GM23338 (cell line): ENCODE measurements around the gene HYCC2. TPM values are rescaled to one million over a fixed set of nuclear protein-coding genes. Genes with fewer than 3 reads are reported as not detected.

Experiments used
- ATAC-seq: fragments of 200-7000 bp; cut with Tn5 transposase; 3 replicates; pipeline ENCODE4 v1.9.1; 2020
- DNase-seq: peaks from one replicate; pipeline ENCODE4 v3.0.0-alpha.2; 2015; ENCODE audit warnings: low spot score
- H2AFZ ChIP-seq: fragments of 200-600 bp; sonication (generic); 2 replicates; pipeline ENCODE4 v1.8.0; 2016; ENCODE audit warnings: antibody characterized with exemption, mild to moderate bottlenecking, moderate library complexity
- H3F3A ChIP-seq: fragments of 200-600 bp; sonication (generic); replicated peaks from 2 replicates; pipeline ENCODE4 v1.8.0; 2017; ENCODE audit warnings: antibody characterized with exemption, mixed run types, low read depth
- H3K27ac ChIP-seq: fragments of 200-600 bp; sonication (generic); 2 replicates; pipeline ENCODE4 v1.6.1; 2016; ENCODE audit warnings: low read depth
- H3K27me3 ChIP-seq: fragments of 200-600 bp; sonication (generic); 2 replicates; pipeline ENCODE4 v1.8.0; 2016; ENCODE audit warnings: mild to moderate bottlenecking, mixed run types, moderate library complexity; ENCODE audit not compliant: insufficient read depth
- H3K36me3 ChIP-seq: fragments of 200-600 bp; sonication (generic); 2 replicates; pipeline ENCODE4 v1.8.0; 2016; ENCODE audit warnings: mild to moderate bottlenecking; ENCODE audit not compliant: insufficient read depth
- H3K4me1 ChIP-seq: fragments of 200-600 bp; sonication (generic); 2 replicates; pipeline ENCODE4 v1.8.0; 2016; ENCODE audit warnings: mild to moderate bottlenecking, moderate library complexity; ENCODE audit not compliant: insufficient read depth
- H3K4me2 ChIP-seq: fragments of 200-600 bp; sonication (generic); 2 replicates; pipeline ENCODE4 v1.7.1; 2017; ENCODE audit warnings: mixed run types
- H3K4me3 ChIP-seq: fragments of 200-600 bp; sonication (generic); 2 replicates; pipeline ENCODE4 v1.6.1; 2016; ENCODE audit warnings: mixed run types
- H3K79me2 ChIP-seq: fragments of 200-600 bp; sonication (generic); replicated peaks from 2 replicates; pipeline ENCODE4 v1.8.0; 2017; ENCODE audit warnings: mild to moderate bottlenecking; ENCODE audit not compliant: insufficient read depth
- H3K9me2 ChIP-seq: fragments of 200-600 bp; sonication (generic); 2 replicates; pipeline ENCODE4 v1.8.0; 2017; ENCODE audit not compliant: insufficient read depth
- H4K20me1 ChIP-seq: fragments of 200-600 bp; sonication (generic); replicated peaks from 2 replicates; pipeline ENCODE4 v1.8.0; 2017; ENCODE audit warnings: mild to moderate bottlenecking; ENCODE audit not compliant: insufficient read depth
- H3K27ac Mint-ChIP-seq: 2 replicates; pipeline ENCODE4 v1.8.0; 2020; ENCODE audit warnings: inconsistent platforms, mild to moderate bottlenecking, moderate library complexity, mixed read lengths
- H3K27me3 Mint-ChIP-seq: 3 replicates; pipeline ENCODE4 v1.8.0; 2022; ENCODE audit warnings: low read depth, mild to moderate bottlenecking, moderate library complexity, mixed read lengths, inconsistent platforms; ENCODE audit not compliant: insufficient read depth, poor library complexity
- H3K36me3 Mint-ChIP-seq: 3 replicates; pipeline ENCODE4 v1.8.0; 2021; ENCODE audit warnings: low read depth, mild to moderate bottlenecking, inconsistent platforms, moderate library complexity, mixed read lengths
- H3K4me1 Mint-ChIP-seq: 3 replicates; pipeline ENCODE4 v1.8.0; 2020; ENCODE audit warnings: mild to moderate bottlenecking, inconsistent platforms, mixed read lengths
- H3K4me3 Mint-ChIP-seq: 3 replicates; pipeline ENCODE4 v1.8.0; 2021; ENCODE audit warnings: moderate library complexity, mild to moderate bottlenecking, inconsistent platforms, mixed read lengths
- H3K9me3 Mint-ChIP-seq: 3 replicates; pipeline ENCODE4 v1.8.0; 2020; ENCODE audit warnings: moderate library complexity, mild to moderate bottlenecking, inconsistent platforms, mixed read lengths
- CREB1 ChIP-seq: fragments of 250-450 bp; sonication (Bioruptor Pico); IDR thresholded peaks from 2 replicates; pipeline ENCODE4 v1.5.0; 2020; ENCODE audit warnings: low read depth, mild to moderate bottlenecking, moderate library complexity
- ETS1 ChIP-seq: IDR thresholded peaks from 2 replicates; pipeline ENCODE4 v1.6.1; 2016; ENCODE audit warnings: antibody characterized with exemption
- EZH2 ChIP-seq: fragments of 200-600 bp; sonication (generic); IDR thresholded peaks from one replicate; pipeline ENCODE4 v1.8.0; 2017; ENCODE audit warnings: antibody characterized with exemption, mild to moderate bottlenecking, low read depth; ENCODE audit not compliant: unreplicated experiment
- EZH2phosphoT487 ChIP-seq: fragments of 200-600 bp; sonication (generic); IDR thresholded peaks from one replicate; pipeline ENCODE4 v1.8.1; 2018; ENCODE audit warnings: antibody characterized with exemption; ENCODE audit not compliant: unreplicated experiment
- JUNB ChIP-seq: IDR thresholded peaks from one replicate; pipeline ENCODE4 v1.6.1; 2016; ENCODE audit warnings: antibody characterized with exemption; ENCODE audit not compliant: unreplicated experiment
- NANOG ChIP-seq: IDR thresholded peaks from 2 replicates; pipeline ENCODE4 v1.6.1; 2016; ENCODE audit warnings: antibody characterized with exemption, borderline replicate concordance
- POLR2AphosphoS5 ChIP-seq: IDR thresholded peaks from 2 replicates; pipeline ENCODE4 v1.6.1; 2016; ENCODE audit warnings: antibody characterized with exemption, low read depth
- ZNF114 ChIP-seq: fragments of 250-450 bp; sonication (Bioruptor Pico); IDR thresholded peaks from 2 replicates; pipeline ENCODE4 v1.5.0; 2020; ENCODE audit warnings: mild to moderate bottlenecking, moderate library complexity
- polyA plus RNA-seq: library from polyadenylated mRNA; unstranded; fragments of >200 nt; fragmentation: Nextera tagmentation; extraction: Ambion mirVana; gene quantifications from 2 replicates; pipeline ENCODE4 v1.2.1, GENCODE V29; 2016
- total RNA-seq: library from RNA; depleted of rRNA; stranded (reverse); fragments of >200 nt; shearing (Covaris generic); gene quantifications from 2 replicates; pipeline ENCODE4 v1.2.3, GENCODE V29; 2014
- TF ChIP-seq, protein P1 (sequence below), 2 experiments: fragments of 200-600 bp in 1 of 2; sonication (generic) in 1 of 2; conservative IDR thresholded peaks; 2 replicates each; pipeline versions ENCODE4 v1.5.1 to v1.6.1; 2016 to 2017; ENCODE audit warnings: antibody characterized with exemption in 2 of 2, low read depth in 2 of 2, mild to moderate bottlenecking in 2 of 2, moderate library complexity in 1 of 2
- TF ChIP-seq, protein P2 (sequence below): IDR thresholded peaks from one replicate; pipeline ENCODE4 v1.6.1; 2018; ENCODE audit warnings: antibody characterized with exemption; ENCODE audit not compliant: unreplicated experiment

HYCC2 gene
- total and polyA plus RNA-seq, 2 experiments from 2014 or later: 2.4 to 4.8 TPM

GRCh38 chr2:201090574-201090973 is 19.1 kb upstream of the HYCC2 start:
- no peak overlapping the region for H3K4me2 ChIP-seq
- no peaks in the 10 kb centered on the region for H3K4me1 ChIP-seq
- no peaks in the 10 kb centered on the region for H4K20me1 ChIP-seq
- no peak overlapping the region for H2AFZ ChIP-seq
- H3K27me3 ChIP-seq: no peaks in the 10 kb centered on the region
- Mint-ChIP-seq H3K4me1 (no peaks in the 10 kb centered on the region), H3K36me3 (peaks cover 16% of the 10 kb centered on the region; the same call in 2 of the 3 replicates), H3K4me3 (no peak overlapping the region), H3K27me3 (no peaks in the 10 kb centered on the region), H3K27ac (no peak overlapping the region), H3K9me3 (no peaks in the 10 kb centered on the region)
- H3K36me3 ChIP-seq: 0 out of 2 replicates have a peak, but pooled peaks cover 4% of the 10 kb centered on the region
- DNase-seq (no peak), ATAC-seq (no peak)
- H3K9me2 ChIP-seq: no peaks in the 10 kb centered on the region
- H3K4me3 ChIP-seq: no peak overlapping the region
- H3K79me2 ChIP-seq: no peaks in the 10 kb centered on the region
- no peaks in the 10 kb centered on the region for H3F3A ChIP-seq
- TF ChIP-seq, protein P1, sequence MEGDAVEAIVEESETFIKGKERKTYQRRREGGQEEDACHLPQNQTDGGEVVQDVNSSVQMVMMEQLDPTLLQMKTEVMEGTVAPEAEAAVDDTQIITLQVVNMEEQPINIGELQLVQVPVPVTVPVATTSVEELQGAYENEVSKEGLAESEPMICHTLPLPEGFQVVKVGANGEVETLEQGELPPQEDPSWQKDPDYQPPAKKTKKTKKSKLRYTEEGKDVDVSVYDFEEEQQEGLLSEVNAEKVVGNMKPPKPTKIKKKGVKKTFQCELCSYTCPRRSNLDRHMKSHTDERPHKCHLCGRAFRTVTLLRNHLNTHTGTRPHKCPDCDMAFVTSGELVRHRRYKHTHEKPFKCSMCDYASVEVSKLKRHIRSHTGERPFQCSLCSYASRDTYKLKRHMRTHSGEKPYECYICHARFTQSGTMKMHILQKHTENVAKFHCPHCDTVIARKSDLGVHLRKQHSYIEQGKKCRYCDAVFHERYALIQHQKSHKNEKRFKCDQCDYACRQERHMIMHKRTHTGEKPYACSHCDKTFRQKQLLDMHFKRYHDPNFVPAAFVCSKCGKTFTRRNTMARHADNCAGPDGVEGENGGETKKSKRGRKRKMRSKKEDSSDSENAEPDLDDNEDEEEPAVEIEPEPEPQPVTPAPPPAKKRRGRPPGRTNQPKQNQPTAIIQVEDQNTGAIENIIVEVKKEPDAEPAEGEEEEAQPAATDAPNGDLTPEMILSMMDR (conservative IDR thresholded peaks at IDR 0.05; ENCODE audit: low read depth in 2 of 2): no peak
- TF ChIP-seq JUNB: no peak
- H3K27ac ChIP-seq: no peak overlapping the region

DNA sequence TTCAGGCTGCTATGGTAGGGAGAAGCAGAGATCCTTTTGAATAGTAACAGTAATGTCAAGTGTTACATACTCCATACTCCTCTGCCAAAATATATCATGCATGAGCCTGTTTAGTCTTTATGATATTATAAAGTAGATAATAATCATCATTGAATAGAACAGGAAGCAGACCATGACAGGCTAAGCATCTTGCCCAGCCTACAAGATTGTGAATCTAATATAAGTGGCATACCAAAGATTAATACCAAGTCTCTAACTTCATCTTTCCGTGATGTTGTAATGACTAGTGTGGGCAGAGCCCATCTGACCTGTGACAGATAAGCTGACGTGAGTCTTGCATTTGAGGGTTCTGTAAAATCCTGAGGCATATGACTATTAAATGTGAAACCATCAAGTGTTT is 13.4 kb upstream of the HYCC2 start:
- Histone ChIP-seq H3K9me2 (no peaks in the 10 kb centered on the region), H2AFZ (no peak overlapping the region), H3K4me1 (no peaks in the 10 kb centered on the region), H3K36me3 (0 out of 2 replicates have a peak, but pooled peaks cover 7% of the 10 kb centered on the region), H4K20me1 (peaks cover 3% of the 10 kb centered on the region; the same call in 1 of the 2 replicates), H3K27me3 (no peaks in the 10 kb centered on the region), H3K79me2 (no peaks in the 10 kb centered on the region), H3K4me2 (no peak overlapping the region), H3K27ac (no peak overlapping the region), H3K4me3 (no peak overlapping the region), H3F3A (no peaks in the 10 kb centered on the region)
- Mint-ChIP-seq H3K4me3 (no peak overlapping the region), H3K27ac (no peak overlapping the region), H3K4me1 (no peaks in the 10 kb centered on the region), H3K9me3 (no peaks in the 10 kb centered on the region), H3K27me3 (no peaks in the 10 kb centered on the region), H3K36me3 (peaks cover 26% of the 10 kb centered on the region; the same call in 2 of the 3 replicates)
- TF ChIP-seq NANOG (no peak), EZH2phosphoT487 (no peak), EZH2 (no peak), POLR2AphosphoS5 (no peak)
- no peak for ATAC-seq
- DNase-seq: no peak

GRCh38 chr2:201074996-201075395 is 3.5 kb upstream of the HYCC2 start:
- no peak for ATAC-seq
- Histone ChIP-seq H2AFZ (no peak overlapping the region), H3K36me3 (no peaks in the 10 kb centered on the region), H3F3A (no peaks in the 10 kb centered on the region), H3K4me3 (no peak overlapping the region), H4K20me1 (no peaks in the 10 kb centered on the region), H3K27me3 (no peaks in the 10 kb centered on the region), H3K27ac (no peak overlapping the region), H3K79me2 (peaks cover 26% of the 10 kb centered on the region), H3K4me2 (no peak overlapping the region), H3K4me1 (peaks cover 4% of the 10 kb centered on the region; the same call in 1 of the 2 replicates), H3K9me2 (no peaks in the 10 kb centered on the region)
- no peak for DNase-seq
- peaks cover 3% of the 10 kb centered on the region; the same call in 2 of the 3 replicates for H3K36me3 Mint-ChIP-seq
- H3K4me1 Mint-ChIP-seq: peaks cover 11% of the 10 kb centered on the region; the same call in 2 of the 3 replicates
- H3K27ac Mint-ChIP-seq: no peak overlapping the region
- no peaks in the 10 kb centered on the region; the same call in 2 of the 3 replicates for H3K9me3 Mint-ChIP-seq
- H3K4me3 Mint-ChIP-seq: no peak overlapping the region
- TF ChIP-seq, protein P1 (conservative IDR thresholded peaks at IDR 0.05; ENCODE audit: low read depth in 2 of 2): no peak
- TF ChIP-seq ZNF114 (no peak), JUNB (no peak), EZH2 (no peak), ETS1 (no peak), CREB1 (CRISPR knock-in tag) (no peak)
- TF ChIP-seq, protein P2, sequence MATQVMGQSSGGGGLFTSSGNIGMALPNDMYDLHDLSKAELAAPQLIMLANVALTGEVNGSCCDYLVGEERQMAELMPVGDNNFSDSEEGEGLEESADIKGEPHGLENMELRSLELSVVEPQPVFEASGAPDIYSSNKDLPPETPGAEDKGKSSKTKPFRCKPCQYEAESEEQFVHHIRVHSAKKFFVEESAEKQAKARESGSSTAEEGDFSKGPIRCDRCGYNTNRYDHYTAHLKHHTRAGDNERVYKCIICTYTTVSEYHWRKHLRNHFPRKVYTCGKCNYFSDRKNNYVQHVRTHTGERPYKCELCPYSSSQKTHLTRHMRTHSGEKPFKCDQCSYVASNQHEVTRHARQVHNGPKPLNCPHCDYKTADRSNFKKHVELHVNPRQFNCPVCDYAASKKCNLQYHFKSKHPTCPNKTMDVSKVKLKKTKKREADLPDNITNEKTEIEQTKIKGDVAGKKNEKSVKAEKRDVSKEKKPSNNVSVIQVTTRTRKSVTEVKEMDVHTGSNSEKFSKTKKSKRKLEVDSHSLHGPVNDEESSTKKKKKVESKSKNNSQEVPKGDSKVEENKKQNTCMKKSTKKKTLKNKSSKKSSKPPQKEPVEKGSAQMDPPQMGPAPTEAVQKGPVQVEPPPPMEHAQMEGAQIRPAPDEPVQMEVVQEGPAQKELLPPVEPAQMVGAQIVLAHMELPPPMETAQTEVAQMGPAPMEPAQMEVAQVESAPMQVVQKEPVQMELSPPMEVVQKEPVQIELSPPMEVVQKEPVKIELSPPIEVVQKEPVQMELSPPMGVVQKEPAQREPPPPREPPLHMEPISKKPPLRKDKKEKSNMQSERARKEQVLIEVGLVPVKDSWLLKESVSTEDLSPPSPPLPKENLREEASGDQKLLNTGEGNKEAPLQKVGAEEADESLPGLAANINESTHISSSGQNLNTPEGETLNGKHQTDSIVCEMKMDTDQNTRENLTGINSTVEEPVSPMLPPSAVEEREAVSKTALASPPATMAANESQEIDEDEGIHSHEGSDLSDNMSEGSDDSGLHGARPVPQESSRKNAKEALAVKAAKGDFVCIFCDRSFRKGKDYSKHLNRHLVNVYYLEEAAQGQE: no peak
- no peaks in the 10 kb centered on the region for H3K27me3 Mint-ChIP-seq
